Fibroblast of peridontal ligament (primary cell): ENCODE results near the gene GDE1.
"Not testable (repeated sequence)": the region's sequence is repeated elsewhere in the genome, so short reads cannot be mapped to it uniquely, and the experiment has no call there.

Source experiments
- DNase-seq: peaks from one replicate; pipeline ENCODE4 v3.0.0-alpha.2; 2010; ENCODE audit errors: extremely low read depth

The GDE1 gene

GRCh38 chr16:19521471-19522396, at the start of gene GDE1:
Gene GDE1, minus strand, starts transcription at chr16:19522098. Its CDS starts 134 bp downstream, at chr16:19521964.
- peak; percentile 81 for DNase-seq

GRCh38 chr16:19567560-19567959, 45.7 kb upstream of the GDE1 start:
- no peak for DNase-seq

GRCh38 chr16:19566362-19566761, 44.5 kb upstream of the GDE1 start:
- DNase-seq: no peak

GRCh38 chr16:19563377-19563776, 41.5 kb upstream of the GDE1 start:
- DNase-seq: no peak

- no peak for DNase-seq
These were observed 38.2 kb upstream of the GDE1 start for GRCh38 chr16:19560078-19560477.

GRCh38 chr16:19559242-19559910, 37.5 kb upstream of the GDE1 start:
- DNase-seq: peak; percentile 85

GRCh38 chr16:19555938-19556771, 34.3 kb upstream of the GDE1 start:
- DNase-seq: peak; percentile 30

- DNase-seq: peak; percentile 99
These were observed 33.5 kb upstream of the GDE1 start, which contains the start of gene VPS35L for GRCh38 chr16:19555186-19555937. Gene VPS35L, plus strand, starts transcription at chr16:19555703. Its CDS starts 27 bp downstream, at chr16:19555730.

GRCh38 chr16:19549673-19550072, 27.8 kb upstream of the GDE1 start:
- DNase-seq: no peak

GRCh38 chr16:19548144-19548543, 26.2 kb upstream of the GDE1 start:
- no peak for DNase-seq

GRCh38 chr16:19543278-19543996, 21.5 kb upstream of the GDE1 start:
- not testable (repeated sequence) for DNase-seq

GRCh38 chr16:19542138-19542821, 20.4 kb upstream of the GDE1 start:
- no peak for DNase-seq

- no peak for DNase-seq
These were observed 18.5 kb upstream of the GDE1 start for GRCh38 chr16:19540241-19540970.

- no peak for DNase-seq
These were observed 10.7 kb upstream of the GDE1 start for GRCh38 chr16:19532601-19533000.

GRCh38 chr16:19528666-19529065, 6.8 kb upstream of the GDE1 start:
- no peak for DNase-seq

GRCh38 chr16:19527161-19527560, 5.3 kb upstream of the GDE1 start:
- DNase-seq: no peak

- no peak for DNase-seq
These were observed 3.5 kb upstream of the GDE1 start for GRCh38 chr16:19525385-19525723.

- peak; percentile 15 for DNase-seq
These were observed 2.9 kb upstream of the GDE1 start for GRCh38 chr16:19524616-19525384.

GRCh38 chr16:19524356-19524615, 2.4 kb upstream of the GDE1 start:
- no peak for DNase-seq
